ENCODE results near the gene LBHD2. TPM values are rescaled to one million over a fixed set of nuclear protein-coding genes. Genes with fewer than 3 reads are reported as not detected.

Gene LBHD2
- total and polyA plus RNA-seq, 2 of the 13 experiments (the other 11 are each of a cell fraction or from before 2014, with no cell fraction given), result 0.67 to 1.00 TPM

- TF ChIP-seq ZNF687 (CRISPR knock-in tag; IDR thresholded peaks at IDR 0.05) (peak; percentile 38; the same call in 1 of the 2 replicates), ZNF556 (CRISPR knock-in tag; IDR thresholded peaks at IDR 0.05; ENCODE audit: borderline replicate concordance) (no peak), MAFK (conservative IDR thresholded peaks at IDR 0.05 in 1 of 2, IDR thresholded peaks at IDR 0.05 in 1 of 2; ENCODE audit: low read length in 2 of 2) (no peak), STAG1 (CRISPR knock-in tag; IDR thresholded peaks at IDR 0.05) (peak; percentile 30), ZNF33A (CRISPR knock-in tag; IDR thresholded peaks at IDR 0.05; ENCODE audit: borderline replicate concordance) (no peak), SUZ12 (IDR thresholded peaks at IDR 0.05; ENCODE audit: low read depth, low read length) (no peak), MBD4 (IDR thresholded peaks at IDR 0.05; ENCODE audit: borderline replicate concordance, low read length) (no peak), ZNF572 (CRISPR knock-in tag; IDR thresholded peaks at IDR 0.05) (no peak), FOSL1 (CRISPR knock-in tag; IDR thresholded peaks at IDR 0.05; ENCODE audit: borderline replicate concordance) (no peak), ZBTB42 (CRISPR knock-in tag; IDR thresholded peaks at IDR 0.05) (no peak), RORA (CRISPR knock-in tag; IDR thresholded peaks at IDR 0.05) (no peak), ZNF576 (CRISPR knock-in tag; IDR thresholded peaks at IDR 0.05) (no peak), ATF5 (CRISPR knock-in tag; IDR thresholded peaks at IDR 0.05; ENCODE audit: low read depth) (no peak), MLXIP (CRISPR knock-in tag; IDR thresholded peaks at IDR 0.05; ENCODE audit: borderline replicate concordance) (no peak), ZNF12 (CRISPR knock-in tag; IDR thresholded peaks at IDR 0.05) (no peak), HDAC6 (IDR thresholded peaks at IDR 0.05; ENCODE audit: low read depth, low read length) (no peak), GZF1 (CRISPR knock-in tag; IDR thresholded peaks at IDR 0.05) (no peak), SRY (CRISPR knock-in tag; IDR thresholded peaks at IDR 0.05) (no peak), ZNF296 (CRISPR knock-in tag; conservative IDR thresholded peaks at IDR 0.05) (no peak), ZSCAN30 (CRISPR knock-in tag; IDR thresholded peaks at IDR 0.05) (no peak), IRF2 (CRISPR knock-in tag; IDR thresholded peaks at IDR 0.05) (no peak), KDM4B (CRISPR knock-in tag; IDR thresholded peaks at IDR 0.05) (no peak), ZNF335 (CRISPR knock-in tag; IDR thresholded peaks at IDR 0.05) (no peak)
Measured at GRCh38 chr14:103091041-103091882, 7.3 kb downstream of the LBHD2 start (continued).
